ENCODE results near the gene BNIP3.
"Not testable (repeated sequence)": the region's sequence is repeated elsewhere in the genome, so short reads cannot be mapped to it uniquely, and the experiment has no call there.

Gene BNIP3

GRCh38 chr10:131930586-131931330 lies 51.0 kb downstream of the BNIP3 start:
- TF ChIP-seq GATA1 (IDR thresholded peaks at IDR 0.05; ENCODE audit: low read depth, low read length), result no peak
- TF ChIP-seq POLR2A (IDR thresholded peaks at IDR 0.05; ENCODE audit: low read length), result no peak
- DNase-seq, result no peak

- DNase-seq, result no peak
- TF ChIP-seq POLR2A (IDR thresholded peaks at IDR 0.05; ENCODE audit: low read length) (no peak), GATA1 (IDR thresholded peaks at IDR 0.05; ENCODE audit: low read depth, low read length) (no peak)
Measured at GRCh38 chr10:131930150-131930549, 51.6 kb downstream of the BNIP3 start.

- TF ChIP-seq GATA1 (IDR thresholded peaks at IDR 0.05; ENCODE audit: low read depth, low read length) (no peak), POLR2A (IDR thresholded peaks at IDR 0.05; ENCODE audit: low read length) (no peak)
- DNase-seq, result no peak
Measured at GRCh38 chr10:131929122-131929845, 52.4 kb downstream of the BNIP3 start.

- TF ChIP-seq POLR2A (IDR thresholded peaks at IDR 0.05; ENCODE audit: low read length), result no peak
- no peak for TF ChIP-seq GATA1 (IDR thresholded peaks at IDR 0.05; ENCODE audit: low read depth, low read length)
- DNase-seq, result no peak
Measured at GRCh38 chr10:131928248-131929095, 53.3 kb downstream of the BNIP3 start.

GRCh38 chr10:131926743-131927595 lies 54.8 kb downstream of the BNIP3 start:
- DNase-seq, result no peak
- no peak for TF ChIP-seq POLR2A (IDR thresholded peaks at IDR 0.05; ENCODE audit: low read length)
- no peak for TF ChIP-seq GATA1 (IDR thresholded peaks at IDR 0.05; ENCODE audit: low read depth, low read length)

GRCh38 chr10:131926253-131926652 lies 55.5 kb downstream of the BNIP3 start:
- no peak for TF ChIP-seq POLR2A (IDR thresholded peaks at IDR 0.05; ENCODE audit: low read length)
- TF ChIP-seq GATA1 (IDR thresholded peaks at IDR 0.05; ENCODE audit: low read depth, low read length), result no peak
- no peak for DNase-seq

GRCh38 chr10:131925716-131926115 lies 56.0 kb downstream of the BNIP3 start:
- TF ChIP-seq POLR2A (IDR thresholded peaks at IDR 0.05; ENCODE audit: low read length), result no peak
- TF ChIP-seq GATA1 (IDR thresholded peaks at IDR 0.05; ENCODE audit: low read depth, low read length), result no peak
- no peak for DNase-seq

GRCh38 chr10:131925011-131925649 lies 56.6 kb downstream of the BNIP3 start:
- TF ChIP-seq POLR2A (IDR thresholded peaks at IDR 0.05; ENCODE audit: low read length) (no peak), GATA1 (IDR thresholded peaks at IDR 0.05; ENCODE audit: low read depth, low read length) (no peak)
- DNase-seq, result no peak

- TF ChIP-seq POLR2A (IDR thresholded peaks at IDR 0.05; ENCODE audit: low read length) (no peak), GATA1 (IDR thresholded peaks at IDR 0.05; ENCODE audit: low read depth, low read length) (no peak)
- no peak for DNase-seq
Measured at GRCh38 chr10:131923038-131923756, 58.5 kb downstream of the BNIP3 start.

GRCh38 chr10:131921184-131921583 lies 60.5 kb downstream of the BNIP3 start:
- TF ChIP-seq POLR2A (IDR thresholded peaks at IDR 0.05; ENCODE audit: low read length) (no peak), GATA1 (IDR thresholded peaks at IDR 0.05; ENCODE audit: low read depth, low read length) (no peak)
- DNase-seq, result no peak

- TF ChIP-seq POLR2A (IDR thresholded peaks at IDR 0.05; ENCODE audit: low read length), result no peak
- TF ChIP-seq GATA1 (IDR thresholded peaks at IDR 0.05; ENCODE audit: low read depth, low read length), result no peak
- no peak for DNase-seq
Measured at GRCh38 chr10:131920693-131921092, 61.0 kb downstream of the BNIP3 start.

GRCh38 chr10:131920151-131920550 lies 61.6 kb downstream of the BNIP3 start:
- TF ChIP-seq GATA1 (IDR thresholded peaks at IDR 0.05; ENCODE audit: low read depth, low read length), result no peak
- TF ChIP-seq POLR2A (IDR thresholded peaks at IDR 0.05; ENCODE audit: low read length), result no peak

GRCh38 chr10:131919461-131919860 lies 62.3 kb downstream of the BNIP3 start:
- not testable (repeated sequence) for DNase-seq

More at GRCh38 chr10:131920151-131920550, 61.6 kb downstream of the BNIP3 start:
- DNase-seq, result no peak
